Testis (tissue), 3 donors: ENCODE measurements around the gene KIF11. TPM values are rescaled to one million over a fixed set of nuclear protein-coding genes. Genes with fewer than 3 reads are reported as not detected.

Experiments used
- DNase-seq: peaks from one replicate; pipeline ENCODE4 v3.0.0-alpha.2; 2019
- H3K27ac ChIP-seq, 2 donors: fragments of 200-600 bp; sonication (generic); one replicate each; pipeline ENCODE4 v1.5.1; 2019
- H3K27me3 ChIP-seq: fragments of 200-600 bp; sonication (generic); one replicate; pipeline ENCODE4 v1.5.1; 2019
- H3K36me3 ChIP-seq: fragments of 200-600 bp; sonication (generic); one replicate; pipeline ENCODE4 v1.5.1; 2017; ENCODE audit warnings: low read depth; ENCODE audit errors: missing control alignments
- H3K4me1 ChIP-seq: fragments of 200-600 bp; sonication (generic); one replicate; pipeline ENCODE4 v1.5.1; 2019
- H3K4me3 ChIP-seq, 2 donors: fragments of 200-600 bp; sonication (generic); one replicate each; pipeline ENCODE4 v1.5.1; 2017 to 2019
- H3K9me3 ChIP-seq: fragments of 200-600 bp; sonication (generic); one replicate; pipeline ENCODE4 v1.5.1; 2017
- CTCF ChIP-seq, 3 experiments: fragments of 450-650 bp in 2 of 3; fragments of 200-600 bp in 1 of 3; sonication (generic) in 1 of 3; IDR thresholded peaks; one replicate each; pipeline ENCODE4 v1.5.1; 2016 to 2019; ENCODE audit warnings: antibody characterized with exemption in 3 of 3, mild to moderate bottlenecking in 2 of 3, moderate library complexity in 1 of 3
- POLR2A ChIP-seq: fragments of 450-650 bp; IDR thresholded peaks from one replicate; pipeline ENCODE4 v1.6.1; 2017; ENCODE audit warnings: antibody characterized with exemption, mild to moderate bottlenecking, moderate library complexity
- WGBS, 2 donors: methylation state at CpG; one replicate each; pipeline ENCODE4 v1.1.5; 2018; 5-methylcytosine and 5-hydroxymethylcytosine counted together
- intact Hi-C: fragments of 100-400 bp; cut with DNase I; formaldehyde crosslinking; loops from one replicate; pipeline ENCODE4 v1.15.1; 2023; ENCODE audit warnings: low total_unique reads
- polyA plus RNA-seq: library from polyadenylated mRNA; stranded (reverse); fragments of 350-450 nt; fragmentation: Illumina TruSeq; extraction: RNeasy Lipid Tissue Mini Kit (QIAGEN cat#74804); gene quantifications from one replicate; pipeline ENCODE4 v1.2.3, GENCODE V29; 2014; ENCODE audit warnings: low read depth, low replicate concordance; ENCODE audit not compliant: insufficient read depth
- total RNA-seq, 2 donors: library from RNA; depleted of rRNA; stranded (reverse); fragments of >200 nt; gene quantifications; one replicate each; pipeline ENCODE4 v1.2.3, GENCODE V29; 2016

Gene KIF11
- total and polyA plus RNA-seq, 3 donors from 2014 or later, result 11.5 to 14.6 (median 13.6) TPM

DNA sequence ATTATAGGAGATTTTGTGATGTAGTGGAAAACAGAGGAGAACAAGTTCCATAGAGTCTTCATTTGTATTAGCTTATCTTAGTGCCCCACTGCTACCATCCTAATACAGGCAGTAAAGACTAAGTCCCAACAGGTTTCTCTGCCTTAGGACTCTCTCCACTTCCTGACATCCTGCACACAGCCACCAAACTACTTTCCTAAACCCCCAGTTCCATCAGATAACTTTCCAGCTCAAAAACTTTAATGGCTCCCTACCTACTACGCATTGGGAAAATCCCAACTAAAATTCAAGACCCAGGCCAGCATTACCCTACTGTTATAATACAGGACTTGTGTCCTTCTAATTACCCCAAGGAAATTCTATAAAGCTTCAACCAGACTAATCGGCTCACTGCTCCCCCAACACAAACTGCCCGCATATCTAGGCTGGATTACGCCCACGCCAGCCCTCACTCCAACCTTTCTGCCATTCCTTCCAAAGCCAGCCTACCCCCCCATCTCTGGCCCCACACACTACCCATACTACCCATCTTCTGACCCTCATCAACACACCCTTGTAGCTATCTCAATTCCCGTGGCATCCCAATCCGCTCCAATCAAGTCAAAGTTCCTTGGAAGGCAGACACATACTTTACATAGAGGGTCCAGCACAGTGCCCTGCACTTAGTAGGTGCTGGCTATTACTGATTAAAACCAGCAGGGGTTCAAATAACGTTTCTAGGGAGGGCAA is 20.4 kb upstream of the KIF11 start:
- H3K4me3 ChIP-seq, result peak overlapping the region; percentile 92 to 98
- 48 to 63% methylated on average over 8 of the region's 8 CpGs for WGBS, 2 donors
- DNase-seq, result no peak
- H3K9me3 ChIP-seq, result no peaks in the 10 kb centered on the region
- peaks cover 3% of the 10 kb centered on the region for H3K4me1 ChIP-seq
- intact Hi-C loops, result loop anchor here (10.0 kb wide), 1 partner anchor 58 kb away; no protein-coding TSS in a partner anchor
- no peaks in the 10 kb centered on the region for H3K36me3 ChIP-seq
- TF ChIP-seq POLR2A (no peak), CTCF (IDR thresholded peaks at IDR 0.05) (peak in 1 of 3 experiments; percentile 10)
- H3K27ac ChIP-seq, result peak overlapping the region; percentile 85 to 95
- H3K27me3 ChIP-seq, result no peaks in the 10 kb centered on the region

GRCh38 chr10:92573091-92573797 is 19.7 kb upstream of the KIF11 start:
- WGBS, 2 donors, result 1 to 2% methylated on average over 22 to 45 of the region's 56 CpGs
- intact Hi-C loops, result loop anchor here (10.0 kb wide), 1 partner anchor 58 kb away; no protein-coding TSS in a partner anchor
- peak; percentile 41 for DNase-seq

DNA sequence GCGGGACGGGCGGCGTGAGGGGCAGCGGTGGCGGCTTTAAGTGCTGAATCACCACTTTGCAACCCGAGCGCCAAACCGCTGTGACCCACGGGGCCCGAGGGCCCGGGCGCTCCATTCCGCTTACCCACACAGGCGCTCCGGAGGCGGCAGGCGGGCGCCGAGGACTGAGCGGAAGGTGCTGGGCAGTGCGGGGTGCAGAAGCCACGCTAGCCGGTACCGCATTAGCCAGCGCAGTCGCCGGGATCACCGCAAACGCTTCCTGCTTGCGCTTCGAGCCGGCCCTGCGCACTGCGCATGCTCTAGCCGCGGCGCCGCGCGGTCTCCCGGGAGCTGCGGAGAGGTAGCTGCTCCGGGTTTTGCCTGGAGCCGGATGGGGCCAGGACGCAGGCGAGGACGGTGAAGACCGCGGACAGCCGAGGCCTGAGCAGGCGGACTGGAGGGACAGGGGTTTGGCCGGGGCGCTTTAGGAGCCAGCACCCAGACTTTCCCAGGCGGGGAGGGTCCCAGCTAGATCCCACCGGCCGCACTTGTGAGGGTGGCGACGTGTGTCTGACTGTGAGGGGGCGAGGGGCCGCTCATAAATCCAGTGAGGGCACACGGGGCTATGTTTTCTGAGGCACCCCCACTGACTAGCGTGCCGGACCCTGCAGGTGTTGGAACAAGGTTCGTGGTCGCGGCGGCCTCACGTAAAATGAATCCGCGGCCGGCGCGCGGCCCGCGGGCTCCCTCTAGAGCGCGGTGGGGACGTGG is 19.0 kb upstream of the KIF11 start, which contains the start of gene IDE:
TSS of gene IDE (minus strand) at position 296 of the 750 bp plus-strand sequence. CDS start at position 222, 74 bp downstream.
- WGBS, 2 donors, result 0% methylated on average over 74 of the region's 80 CpGs; no CpG with 5 or more reads in 1 of the 2 donors
- Histone ChIP-seq H3K9me3 (no peaks in the 10 kb centered on the region), H3K4me3 (peak within 1 kb of the TSS; percentile 92 to 98), H3K36me3 (no peaks in the 10 kb centered on the region), H3K27me3 (no peaks in the 10 kb centered on the region), H3K27ac (peak within 1 kb of the TSS; percentile 85 to 95), H3K4me1 (peaks cover 3% of the 10 kb centered on the region)
- TF ChIP-seq CTCF (IDR thresholded peaks at IDR 0.05), result peak; percentile 32 to 63 (median 61)
- no peak for TF ChIP-seq POLR2A
- intact Hi-C loops, result loop anchor here (10.0 kb wide), 1 partner anchor 59 kb away; no protein-coding TSS in a partner anchor
- peak; percentile 89 for DNase-seq

More at GRCh38 chr10:92573091-92573797, 19.7 kb upstream of the KIF11 start:
- H3K27ac ChIP-seq, result peak overlapping the region; percentile 85 to 95
- H3K4me3 ChIP-seq, result peak overlapping the region; percentile 92 to 98
- H3K36me3 ChIP-seq, result no peaks in the 10 kb centered on the region
- peaks cover 3% of the 10 kb centered on the region for H3K4me1 ChIP-seq
- no peak for TF ChIP-seq POLR2A
- TF ChIP-seq CTCF (IDR thresholded peaks at IDR 0.05), result no peak
- no peaks in the 10 kb centered on the region for H3K27me3 ChIP-seq
- no peaks in the 10 kb centered on the region for H3K9me3 ChIP-seq

DNA sequence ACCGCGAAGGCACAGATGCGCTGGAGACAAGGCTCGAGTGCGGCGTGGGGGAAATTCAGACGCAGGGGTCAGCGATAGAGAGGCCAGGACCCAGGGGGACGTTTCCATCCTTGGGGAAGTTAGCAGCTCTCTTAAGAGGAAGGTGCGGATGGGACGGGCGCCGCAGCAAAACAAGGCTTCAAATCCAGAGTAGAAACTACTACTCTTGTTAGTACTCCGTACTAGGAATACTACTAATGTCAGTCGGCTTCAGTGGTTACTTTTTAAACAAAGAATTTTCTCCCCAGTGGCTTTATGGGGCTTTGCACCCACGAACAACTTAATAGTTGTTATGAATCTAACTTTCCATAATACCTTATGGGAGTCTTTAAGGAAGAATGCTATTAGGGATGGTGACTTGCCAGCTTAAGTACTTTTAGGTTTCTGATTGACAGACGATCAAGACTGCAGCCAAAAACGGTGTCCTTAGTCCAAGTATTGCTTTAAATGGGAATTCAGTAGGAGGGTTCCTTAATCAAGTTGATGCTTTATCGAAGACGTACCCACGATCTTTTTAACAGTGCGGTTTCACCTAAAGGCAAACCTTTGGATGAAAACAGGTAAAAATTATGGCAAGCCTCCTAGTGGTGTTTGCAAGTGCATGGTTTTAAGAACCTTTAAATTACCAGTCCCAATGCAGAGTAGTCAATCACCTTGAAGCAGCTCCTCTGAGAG is 18.2 kb upstream of the KIF11 start:
- H3K27me3 ChIP-seq, result no peaks in the 10 kb centered on the region
- no peaks in the 10 kb centered on the region for H3K36me3 ChIP-seq
- no peak for DNase-seq
- TF ChIP-seq CTCF (IDR thresholded peaks at IDR 0.05) (no peak), POLR2A (no peak)
- peak overlapping the region; percentile 92 to 98 for H3K4me3 ChIP-seq
- H3K27ac ChIP-seq, result peak overlapping the region; percentile 85 to 95
- no peaks in the 10 kb centered on the region for H3K9me3 ChIP-seq
- intact Hi-C loops, result loop anchor here (10.0 kb wide), 1 partner anchor 60 kb away; no protein-coding TSS in a partner anchor
- WGBS, 2 donors, result 5 to 9% methylated on average over 13 to 22 of the region's 22 CpGs
- peaks cover 3% of the 10 kb centered on the region for H3K4me1 ChIP-seq
